RWPE2 (cell line): ENCODE data around the gene FABP3.

Experiments used
- ATAC-seq: fragments of 200-7000 bp; cut with Tn5 transposase; 3 replicates; pipeline ENCODE4 v1.9.1; 2021; ENCODE audit warnings: low read depth
- DNase-seq: peaks from one replicate; pipeline ENCODE4 v3.0.0-alpha.2; 2020; ENCODE audit warnings: low spot score
- H3K27ac ChIP-seq: fragments of 450-650 bp; 2 replicates; pipeline ENCODE4 v1.5.1; 2017; ENCODE audit warnings: mild to moderate bottlenecking; ENCODE audit not compliant: poor library complexity, severe bottlenecking
- H3K27me3 ChIP-seq: fragments of 250-450 bp; sonication (Bioruptor Pico); 2 replicates; pipeline ENCODE4 v1.5.1; 2021; ENCODE audit warnings: mild to moderate bottlenecking, moderate library complexity; ENCODE audit not compliant: insufficient read depth, poor library complexity, severe bottlenecking
- H3K36me3 ChIP-seq: fragments of 250-450 bp; sonication (Bioruptor Pico); 2 replicates; pipeline ENCODE4 v1.5.1; 2020; ENCODE audit warnings: low read depth, mild to moderate bottlenecking, moderate library complexity
- H3K4me1 ChIP-seq: fragments of 250-450 bp; sonication (Bioruptor Pico); 2 replicates; pipeline ENCODE4 v1.5.1; 2021; ENCODE audit warnings: mild to moderate bottlenecking, moderate library complexity; ENCODE audit not compliant: insufficient read depth, poor library complexity, severe bottlenecking
- H3K4me3 ChIP-seq: fragments of 250-450 bp; sonication (Bioruptor Pico); 2 replicates; pipeline ENCODE4 v1.5.1; 2021; ENCODE audit warnings: mild to moderate bottlenecking, moderate library complexity; ENCODE audit not compliant: severe bottlenecking
- H3K9me3 ChIP-seq: fragments of 250-450 bp; sonication (Bioruptor Pico); 2 replicates; pipeline ENCODE4 v1.5.1; 2021; ENCODE audit warnings: mild to moderate bottlenecking, moderate library complexity; ENCODE audit not compliant: severe bottlenecking
- CTCF ChIP-seq: fragments of 450-650 bp; IDR thresholded peaks from one replicate; pipeline ENCODE4 v1.5.1; 2017; ENCODE audit warnings: mild to moderate bottlenecking, moderate library complexity; ENCODE audit not compliant: poor library complexity, severe bottlenecking

FABP3 gene

GRCh38 chr1:31373897-31374486, 1.1 kb upstream of the FABP3 start:
- peak; percentile 17 for DNase-seq
- ATAC-seq, result no peak
- Histone ChIP-seq H3K9me3 (peaks cover 4% of the 10 kb centered on the region), H3K4me3 (no peak overlapping the region), H3K27ac (peak overlapping the region; percentile 10), H3K27me3 (no peaks in the 10 kb centered on the region), H3K4me1 (peaks cover 10% of the 10 kb centered on the region), H3K36me3 (no peaks in the 10 kb centered on the region)
- TF ChIP-seq CTCF, result no peak

DNA sequence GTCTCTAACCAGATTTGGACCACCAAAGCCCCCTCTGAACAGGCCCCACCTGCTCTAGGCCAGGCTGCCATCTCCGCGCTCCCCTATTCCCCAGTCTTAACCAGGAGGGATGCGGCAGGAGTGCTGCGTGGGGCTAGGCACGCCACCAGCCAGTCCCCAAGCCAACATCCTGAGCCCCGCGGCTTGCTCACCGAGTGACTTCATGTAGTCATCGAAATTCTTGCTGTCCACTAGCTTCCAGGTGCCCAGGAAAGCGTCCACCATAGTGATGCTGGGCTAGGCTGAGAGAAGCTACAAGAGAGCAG, 173 bp downstream of the FABP3 start:
- Histone ChIP-seq H3K27me3 (no peaks in the 10 kb centered on the region), H3K4me3 (no peak overlapping the region), H3K27ac (no peak overlapping the region)

DNA sequence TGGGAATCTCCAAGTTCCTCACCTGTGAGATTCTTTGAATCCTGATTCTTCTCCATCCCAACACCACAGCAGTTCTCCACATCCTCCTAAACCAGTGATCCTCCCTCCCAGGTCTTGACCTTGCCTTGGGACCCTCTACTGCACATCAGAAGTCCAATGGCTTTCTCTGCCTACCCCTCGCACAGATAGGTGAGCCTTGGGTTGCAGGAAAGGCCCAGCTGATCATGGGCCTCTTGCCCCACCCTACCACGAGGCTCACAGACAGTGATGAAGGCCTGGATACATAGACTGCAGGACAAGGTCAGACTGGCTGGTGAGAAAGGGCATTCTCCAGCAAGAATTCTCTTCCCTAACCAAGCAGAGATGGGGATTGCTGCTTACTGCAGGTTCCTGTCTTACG, 825 bp downstream of the FABP3 start:
- no peak for ATAC-seq
- Histone ChIP-seq H3K4me1 (peaks cover 10% of the 10 kb centered on the region), H3K9me3 (peaks cover under 1% of the 10 kb centered on the region), H3K4me3 (no peak overlapping the region), H3K36me3 (no peaks in the 10 kb centered on the region), H3K27ac (no peak overlapping the region), H3K27me3 (no peaks in the 10 kb centered on the region)
- TF ChIP-seq CTCF, result no peak
- peak; percentile 17 for DNase-seq

More for the DNA sequence above, 173 bp downstream of the FABP3 start:
- no peak for TF ChIP-seq CTCF
- H3K4me1 ChIP-seq, result peaks cover 10% of the 10 kb centered on the region
- ATAC-seq (no peak), DNase-seq (peak; percentile 36)
- H3K9me3 ChIP-seq, result peaks cover 4% of the 10 kb centered on the region
- H3K36me3 ChIP-seq, result no peaks in the 10 kb centered on the region

DNA sequence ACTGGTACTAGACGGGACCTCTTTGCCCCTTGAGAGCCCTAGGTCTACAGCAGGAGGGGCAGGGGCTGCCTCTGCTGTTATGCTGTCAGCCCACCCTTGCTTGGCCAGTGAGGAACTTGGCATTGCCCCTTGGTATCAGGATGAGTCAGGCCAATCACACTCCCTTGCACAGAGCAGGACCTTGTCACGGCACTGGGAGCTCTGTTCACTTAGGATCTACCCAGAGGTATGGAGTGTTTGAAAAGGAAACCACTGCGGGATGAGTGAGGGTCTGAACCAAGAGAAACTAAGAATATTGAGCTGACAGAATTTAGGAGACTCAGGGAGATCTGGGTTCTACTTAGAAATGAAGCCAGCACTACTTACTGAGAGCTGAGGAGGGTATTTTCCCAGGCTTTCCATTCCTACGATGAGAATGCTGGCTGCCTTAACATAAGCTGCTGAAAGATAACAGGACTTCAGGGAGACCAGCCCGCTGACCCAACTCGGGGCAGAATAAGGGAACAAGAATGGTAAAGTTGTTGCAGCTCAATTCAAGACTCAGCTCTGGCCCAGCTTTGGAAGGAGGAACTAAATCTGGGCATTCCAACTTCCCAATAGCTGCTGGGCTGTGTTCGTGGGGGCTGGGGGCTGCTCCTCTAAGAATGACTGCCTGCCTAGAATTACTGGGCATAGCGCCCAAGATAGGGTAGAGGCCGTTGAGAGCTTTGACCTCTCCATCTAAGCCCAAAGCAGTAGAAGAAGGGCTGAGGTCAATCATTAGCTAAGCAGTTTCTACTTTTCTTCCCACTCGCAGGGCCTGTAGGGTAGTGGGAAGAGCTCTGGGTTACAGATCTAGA, 1.5 kb downstream of the FABP3 start:
- ATAC-seq, result no peak
- no peak overlapping the region for H3K27ac ChIP-seq

More for the DNA sequence above, 1.5 kb downstream of the FABP3 start:
- H3K4me3 ChIP-seq, result no peak overlapping the region
- H3K9me3 ChIP-seq, result no peaks in the 10 kb centered on the region
- H3K36me3 ChIP-seq, result no peaks in the 10 kb centered on the region
- H3K4me1 ChIP-seq, result peaks cover 10% of the 10 kb centered on the region
- no peaks in the 10 kb centered on the region for H3K27me3 ChIP-seq
- no peak for DNase-seq
- no peak for TF ChIP-seq CTCF
